NCI-H69 (cell line): ENCODE data around the gene ALAD.

ENCODE experiments used
- DNase-seq: peaks from one replicate; lab custom pipeline; 2025; lab: John Stamatoyannopoulos, UW

ALAD gene

DNA sequence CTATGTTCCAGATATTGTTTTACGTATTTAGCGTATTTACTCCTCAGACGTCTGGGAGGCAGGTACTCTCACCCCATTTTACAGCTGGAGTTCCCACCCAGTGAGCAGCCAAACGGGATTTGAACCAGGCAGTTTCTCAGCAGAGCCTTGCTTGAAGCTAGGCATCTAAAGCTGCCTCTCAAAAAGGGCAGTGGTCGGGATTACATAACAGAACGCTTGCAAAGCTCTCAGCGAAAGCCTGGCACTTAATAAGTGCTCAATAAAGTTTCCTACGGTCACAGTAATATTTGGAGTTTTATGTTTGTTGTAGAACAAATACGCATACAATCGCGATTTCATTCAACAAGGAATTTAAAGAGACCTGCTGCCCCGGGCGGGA, 52.0 kb downstream of the ALAD start:
- DNase-seq = no peak

- DNase-seq = no peak
Observed at GRCh38 chr9:113348437-113348836, 52.6 kb downstream of the ALAD start.

DNA sequence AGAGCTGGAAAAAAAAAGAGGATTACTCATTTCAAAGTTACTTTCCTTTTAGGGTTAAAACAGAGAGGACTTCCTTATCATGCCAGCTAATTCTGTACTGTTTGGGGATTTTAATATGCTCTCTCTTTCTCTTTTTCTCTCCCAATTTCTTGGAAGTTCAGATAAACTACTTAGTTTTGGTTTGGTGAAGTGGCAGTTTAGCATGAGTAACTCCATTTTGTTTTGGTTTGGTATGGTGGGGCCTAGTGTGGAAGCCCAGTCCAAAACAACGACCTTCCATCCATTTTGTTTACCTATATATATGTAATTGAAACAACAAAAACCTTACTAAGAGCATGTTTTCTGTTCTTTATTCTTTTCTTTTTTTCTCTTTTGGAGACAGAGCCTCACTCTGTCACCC, 55.4 kb downstream of the ALAD start:
- DNase-seq = no peak

- DNase-seq = no peak
Observed at GRCh38 chr9:113345190-113345589, 55.9 kb downstream of the ALAD start.

DNA sequence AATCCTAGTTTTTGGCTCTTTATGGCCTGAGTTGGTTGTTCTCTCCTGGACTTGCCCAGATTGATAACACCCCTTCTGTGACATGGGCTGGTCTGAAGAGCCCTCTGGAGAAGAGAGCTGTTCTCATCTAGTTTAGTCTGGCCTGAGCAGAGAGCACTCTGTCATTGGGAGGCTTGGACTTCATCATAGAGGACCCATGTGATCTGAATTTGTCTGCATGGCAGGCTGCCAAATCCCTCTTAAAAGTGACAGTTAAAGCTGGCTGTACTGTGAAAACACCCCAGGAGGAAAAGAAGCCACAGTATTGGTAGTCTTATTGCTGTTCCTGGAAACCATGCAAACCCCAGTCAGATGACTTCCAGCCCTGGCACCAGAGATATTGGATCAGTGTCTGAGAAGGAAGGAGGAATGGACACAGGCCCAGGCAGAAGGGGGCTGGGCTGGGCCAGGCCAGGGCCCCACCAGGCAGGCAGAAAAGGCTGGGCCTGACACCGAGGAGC, 57.3 kb downstream of the ALAD start:
- peak; percentile 90 for DNase-seq

- peak; percentile 35 for DNase-seq
Observed at GRCh38 chr9:113341712-113342410, 59.2 kb downstream of the ALAD start.

- DNase-seq = peak; percentile 96
Observed at GRCh38 chr9:113340011-113340699, 60.9 kb downstream of the ALAD start, which contains the start of gene WDR31. WDR31 (minus strand) TSS chr9:113340275; CDS start chr9:113332022, 8,253 bp downstream.

GRCh38 chr9:113337714-113338113, 63.4 kb downstream of the ALAD start:
- DNase-seq = no peak
